Activated CD4-positive, alpha-beta T cell treated with anti-CD3 and anti-CD28 coated beads, Interleukin-2, amount 50 U/mL, for 48 hours (primary cell): Measurements from ENCODE around the gene CALCB.

ENCODE experiments used
- DNase-seq, 2 experiments: peaks; one replicate each; pipeline ENCODE4 v3.0.0-alpha.2; 2020

Gene CALCB

GRCh38 chr11:15119352-15119751 lies 46.0 kb downstream of the CALCB start:
- DNase-seq: no peak

GRCh38 chr11:15119826-15120225 lies 46.4 kb downstream of the CALCB start:
- no peak for DNase-seq

- no peak for DNase-seq
Observed at GRCh38 chr11:15123849-15124248, 50.5 kb downstream of the CALCB start.

- no peak for DNase-seq
Observed at GRCh38 chr11:15124528-15124927, 51.1 kb downstream of the CALCB start.

GRCh38 chr11:15127341-15127740 lies 53.9 kb downstream of the CALCB start:
- DNase-seq: no peak
